CD4-positive, alpha-beta memory T cell (primary cell): ENCODE measurements around the gene USP47. TPM values are rescaled to one million over a fixed set of nuclear protein-coding genes. Genes with fewer than 3 reads are reported as not detected.
A peak's percentile ranks its signal among the peaks of the same experiment; 100 is the strongest.

ENCODE experiments used
- CTCF ChIA-PET: fragments of 350-600 bp; sonication (Branson Sonifier 250); formaldehyde crosslinking; loops from one replicate; lab custom pipeline; 2021; ENCODE audit warnings: inconsistent platforms; ENCODE audit not compliant: partially characterized antibody; lab: Charles Lee
- POLR2A ChIA-PET: fragments of 350-600 bp; sonication (Branson Sonifier 250); formaldehyde crosslinking; loops from one replicate; lab custom pipeline; 2021; ENCODE audit not compliant: partially characterized antibody; lab: Charles Lee
- DNase-seq, 5 donors: peaks; one replicate each; pipeline versions ENCODE4 v3.0.0 to v3.0.0-alpha.2; 2020 to 2022; ENCODE audit warnings: mixed read lengths in 1 of 5
- H3K27ac ChIP-seq: one replicate; pipeline ENCODE4 v1.7.0; 2013; ENCODE audit warnings: low read depth, low read length
- H3K27me3 ChIP-seq: 2 replicates; pipeline ENCODE4 v1.7.0; 2013; ENCODE audit warnings: mild to moderate bottlenecking, low read length, moderate library complexity; ENCODE audit not compliant: insufficient read depth
- H3K36me3 ChIP-seq: 2 replicates; pipeline ENCODE4 v1.7.0; 2013; ENCODE audit warnings: mild to moderate bottlenecking, low read length, moderate library complexity; ENCODE audit not compliant: insufficient read depth
- H3K4me1 ChIP-seq: 2 replicates; pipeline ENCODE4 v1.7.0; 2013; ENCODE audit warnings: mild to moderate bottlenecking, low read length, moderate library complexity; ENCODE audit not compliant: insufficient read depth
- H3K4me3 ChIP-seq, 2 donors: one replicate each; pipeline ENCODE4 v1.7.0; 2013; ENCODE audit warnings: low read length in 2 of 2, mild to moderate bottlenecking in 1 of 2
- H3K9me3 ChIP-seq, 2 donors: one replicate each; pipeline ENCODE4 v1.7.0; 2013; ENCODE audit warnings: low read length in 2 of 2, control low read depth in 1 of 2; ENCODE audit not compliant: control insufficient read depth in 1 of 2
- H3K27ac Mint-ChIP-seq, 7 donors: one replicate each; pipeline ENCODE4 v1.8.0; 2020 to 2021; ENCODE audit warnings: mixed read lengths in 7 of 7, mild to moderate bottlenecking in 6 of 7, inconsistent platforms in 3 of 7, moderate library complexity in 3 of 7
- H3K27me3 Mint-ChIP-seq, 2 donors: one replicate each; pipeline ENCODE4 v1.8.0; 2020 to 2021; ENCODE audit warnings: mixed read lengths in 2 of 2
- H3K36me3 Mint-ChIP-seq, 2 donors: one replicate each; pipeline ENCODE4 v1.8.0; 2020 to 2021; ENCODE audit warnings: mixed read lengths in 2 of 2, inconsistent platforms in 1 of 2, mild to moderate bottlenecking in 1 of 2
- H3K4me1 Mint-ChIP-seq, 4 donors: one replicate each; pipeline ENCODE4 v1.8.0; 2020 to 2021; ENCODE audit warnings: mixed read lengths in 4 of 4, mild to moderate bottlenecking in 1 of 4
- H3K4me3 Mint-ChIP-seq, 8 donors: one replicate each; pipeline ENCODE4 v1.8.0; 2020 to 2021; ENCODE audit warnings: mixed read lengths in 8 of 8, mild to moderate bottlenecking in 7 of 8, moderate library complexity in 6 of 8, inconsistent platforms in 3 of 8
- H3K9me3 Mint-ChIP-seq, 8 donors: one replicate each; pipeline ENCODE4 v1.8.0; 2020 to 2021; ENCODE audit warnings: mixed read lengths in 8 of 8, mild to moderate bottlenecking in 5 of 8, inconsistent platforms in 3 of 8, moderate library complexity in 1 of 8
- intact Hi-C: fragments of 100-400 bp; cut with micrococcal nuclease; formaldehyde crosslinking; loops from one replicate; pipeline ENCODE4 v1.15.1; 2023
- polyA plus RNA-seq, 2 donors: library from polyadenylated mRNA; unstranded; fragments of 300-500 nt; fragmentation: Illumina TruSeq; gene quantifications; one replicate each; pipeline ENCODE4 v1.2.3, GENCODE V29; 2021
- total RNA-seq, 2 experiments: library from RNA; stranded (reverse); gene quantifications; one replicate each; pipeline ENCODE4 v1.2.3, GENCODE V29; 2021

The USP47 gene
- total and polyA plus RNA-seq, 4 experiments from 2014 or later: 43.7 to 65.9 (median 56.9) TPM

GRCh38 chr11:11816511-11817314 is 25.1 kb upstream of the USP47 start:
- Histone ChIP-seq H3K27me3 (no peaks in the 10 kb centered on the region), H3K27ac (no peak overlapping the region), H3K9me3 (no peaks in the 10 kb centered on the region), H3K4me1 (no peaks in the 10 kb centered on the region), H3K4me3 (no peak overlapping the region), H3K36me3 (no peaks in the 10 kb centered on the region)
- Mint-ChIP-seq H3K27me3 (no peaks in the 10 kb centered on the region), H3K27ac (no peak overlapping the region), H3K4me1 (no peaks in the 10 kb centered on the region), H3K4me3 (no peak overlapping the region), H3K9me3 (no peaks in the 10 kb centered on the region), H3K36me3 (no peaks in the 10 kb centered on the region)
- ChIA-PET CTCF (no interaction called here), POLR2A (no interaction called here)
- intact Hi-C loops: no loop called here
- DNase-seq: no peak

GRCh38 chr11:11817957-11818356 is 23.8 kb upstream of the USP47 start:
- CTCF ChIA-PET: interaction anchor here (1.2 kb wide), 1 partner anchor 20 kb away, joined by 4 read pairs; no protein-coding TSS in a partner anchor
- no peak overlapping the region for H3K27ac Mint-ChIP-seq

GRCh38 chr11:11818529-11819121 is 23.1 kb upstream of the USP47 start:
- H3K27ac ChIP-seq: no peak overlapping the region
- DNase-seq: no peak
- CTCF ChIA-PET: interaction anchor here (0.9 to 1.7 kb wide), 3 partner anchors 11 to 31 kb away, joined by 3 to 5 read pairs (median 4); no protein-coding TSS in a partner anchor
- Mint-ChIP-seq H3K36me3 (no peaks in the 10 kb centered on the region), H3K4me1 (no peaks in the 10 kb centered on the region), H3K9me3 (peaks cover 0 to under 1% (median 0%) of the 10 kb centered on the region in 8 donors), H3K27me3 (no peaks in the 10 kb centered on the region), H3K27ac (peak overlapping the region in 1 of 7 donors; percentile 66), H3K4me3 (no peak overlapping the region)
- no peaks in the 10 kb centered on the region for H3K27me3 ChIP-seq
- no peaks in the 10 kb centered on the region for H3K36me3 ChIP-seq
- POLR2A ChIA-PET: no interaction called here
- H3K4me1 ChIP-seq: no peaks in the 10 kb centered on the region
- H3K4me3 ChIP-seq: no peak overlapping the region
- intact Hi-C loops: no loop called here
- no peaks in the 10 kb centered on the region for H3K9me3 ChIP-seq

More at GRCh38 chr11:11817957-11818356, 23.8 kb upstream of the USP47 start:
- H3K27ac ChIP-seq: no peak overlapping the region
- Mint-ChIP-seq H3K4me1 (no peaks in the 10 kb centered on the region), H3K4me3 (no peak overlapping the region), H3K9me3 (no peaks in the 10 kb centered on the region), H3K36me3 (no peaks in the 10 kb centered on the region), H3K27me3 (no peaks in the 10 kb centered on the region)
- POLR2A ChIA-PET: no interaction called here
- intact Hi-C loops: no loop called here
- no peaks in the 10 kb centered on the region for H3K36me3 ChIP-seq
- DNase-seq: no peak
- no peaks in the 10 kb centered on the region for H3K4me1 ChIP-seq
- no peaks in the 10 kb centered on the region for H3K27me3 ChIP-seq
- no peak overlapping the region for H3K4me3 ChIP-seq
- H3K9me3 ChIP-seq: no peaks in the 10 kb centered on the region

- no peak overlapping the region for H3K4me3 Mint-ChIP-seq
- Histone ChIP-seq H3K4me3 (no peak overlapping the region), H3K27me3 (no peaks in the 10 kb centered on the region), H3K4me1 (no peaks in the 10 kb centered on the region), H3K36me3 (no peaks in the 10 kb centered on the region), H3K9me3 (no peaks in the 10 kb centered on the region), H3K27ac (no peak overlapping the region)
- intact Hi-C loops: no loop called here
- no peak for DNase-seq
- H3K27me3 Mint-ChIP-seq: no peaks in the 10 kb centered on the region
- H3K9me3 Mint-ChIP-seq: peaks cover 0 to 9% (median 3%) of the 10 kb centered on the region in 8 donors
- no peaks in the 10 kb centered on the region for H3K4me1 Mint-ChIP-seq
- POLR2A ChIA-PET: no interaction called here
- CTCF ChIA-PET: no interaction called here
- peaks cover 0 to 4% of the 10 kb centered on the region in 2 donors for H3K36me3 Mint-ChIP-seq
- H3K27ac Mint-ChIP-seq: no peak overlapping the region
These were observed 19.9 kb upstream of the USP47 start for GRCh38 chr11:11821899-11822298.

GRCh38 chr11:11822946-11823345 is 18.8 kb upstream of the USP47 start:
- intact Hi-C loops: no loop called here
- peak overlapping the region in 1 of 7 donors; percentile 16 for H3K27ac Mint-ChIP-seq
- no peak overlapping the region for H3K4me3 Mint-ChIP-seq
- ChIA-PET CTCF (no interaction called here), POLR2A (no interaction called here)
- no peaks in the 10 kb centered on the region for H3K27me3 Mint-ChIP-seq
- no peaks in the 10 kb centered on the region for H3K36me3 ChIP-seq
- H3K4me3 ChIP-seq: no peak overlapping the region
- H3K36me3 Mint-ChIP-seq: peaks cover 0 to 4% of the 10 kb centered on the region in 2 donors
- H3K27me3 ChIP-seq: no peaks in the 10 kb centered on the region
- H3K4me1 Mint-ChIP-seq: no peaks in the 10 kb centered on the region
- H3K27ac ChIP-seq: no peak overlapping the region
- DNase-seq: no peak
- no peaks in the 10 kb centered on the region for H3K4me1 ChIP-seq
- H3K9me3 ChIP-seq: no peaks in the 10 kb centered on the region
- H3K9me3 Mint-ChIP-seq: peaks cover 0 to 9% (median 3%) of the 10 kb centered on the region in 8 donors

GRCh38 chr11:11826260-11826659 is 15.5 kb upstream of the USP47 start:
- no peak overlapping the region for H3K4me3 ChIP-seq
- intact Hi-C loops: no loop called here
- no peaks in the 10 kb centered on the region for H3K4me1 ChIP-seq
- H3K27me3 Mint-ChIP-seq: no peaks in the 10 kb centered on the region
- no peaks in the 10 kb centered on the region for H3K9me3 ChIP-seq
- peak in 1 of 5 donors; percentile 19 for DNase-seq
- H3K36me3 Mint-ChIP-seq: peaks cover 0 to 4% of the 10 kb centered on the region in 2 donors
- no peaks in the 10 kb centered on the region for H3K27me3 ChIP-seq
- no peaks in the 10 kb centered on the region for H3K4me1 Mint-ChIP-seq
- no peak overlapping the region for H3K4me3 Mint-ChIP-seq
- H3K36me3 ChIP-seq: no peaks in the 10 kb centered on the region
- no peak overlapping the region for H3K27ac Mint-ChIP-seq
- CTCF ChIA-PET: no interaction called here
- peaks cover 0 to 9% (median 4%) of the 10 kb centered on the region in 8 donors for H3K9me3 Mint-ChIP-seq
- no peak overlapping the region for H3K27ac ChIP-seq
- POLR2A ChIA-PET: interaction anchor here (0.7 kb wide), 1 partner anchor 15 kb away, joined by 3 read pairs; the partner anchor contains the start of gene USP47

GRCh38 chr11:11827272-11827671 is 14.5 kb upstream of the USP47 start:
- Histone ChIP-seq H3K4me1 (no peaks in the 10 kb centered on the region), H3K27me3 (no peaks in the 10 kb centered on the region), H3K4me3 (no peak overlapping the region), H3K36me3 (no peaks in the 10 kb centered on the region), H3K27ac (no peak overlapping the region), H3K9me3 (no peaks in the 10 kb centered on the region)
- POLR2A ChIA-PET: interaction anchor here (0.7 kb wide), 1 partner anchor 14 kb away, joined by 3 read pairs; the partner anchor contains the start of gene USP47
- CTCF ChIA-PET: interaction anchor here (2.0 kb wide), 1 partner anchor 22 kb away, joined by 6 read pairs; no protein-coding TSS in a partner anchor
- peaks cover 0 to 9% (median 4%) of the 10 kb centered on the region in 8 donors for H3K9me3 Mint-ChIP-seq
- intact Hi-C loops: no loop called here
- no peaks in the 10 kb centered on the region for H3K4me1 Mint-ChIP-seq
- DNase-seq: no peak
- no peak overlapping the region for H3K4me3 Mint-ChIP-seq
- H3K36me3 Mint-ChIP-seq: peaks cover 0 to 4% of the 10 kb centered on the region in 2 donors
- H3K27ac Mint-ChIP-seq: no peak overlapping the region
- H3K27me3 Mint-ChIP-seq: no peaks in the 10 kb centered on the region
